GM13976 (cell line): ENCODE results near the gene ITGA6.

Experiments used
- DNase-seq: peaks from one replicate; pipeline ENCODE4 v3.0.0; 2012; ENCODE audit warnings: low spot score
- CTCF ChIP-seq: IDR thresholded peaks from 2 replicates; pipeline ENCODE4 v1.5.1; 2012; ENCODE audit warnings: borderline replicate concordance, mild to moderate bottlenecking; ENCODE audit not compliant: insufficient read depth; ENCODE audit errors: extremely low read depth, missing control alignments, control extremely low read depth
- in situ Hi-C: fragments of 300-500 bp; cut with MboI; formaldehyde crosslinking; loops from one replicate; pipeline ENCODE4 v1.12.0; 2022; ENCODE audit warnings: low sequenced_read_pairs, mixed read lengths, inconsistent platforms; ENCODE audit not compliant: unreplicated experiment

Gene ITGA6

GRCh38 chr2:172465417-172466334, 38.3 kb downstream of the ITGA6 start:
- DNase-seq: peak; percentile 63
- in situ Hi-C loops: loop anchor here (10.0 to 25.0 kb wide), 3 partner anchors 301 to 853 kb away; no protein-coding TSS in a partner anchor
- TF ChIP-seq CTCF: peak; percentile 79

GRCh38 chr2:172467382-172467781, 40.0 kb downstream of the ITGA6 start:
- peak; percentile 17 for TF ChIP-seq CTCF
- in situ Hi-C loops: loop anchor here (10.0 to 25.0 kb wide), 3 partner anchors 303 to 855 kb away; no protein-coding TSS in a partner anchor
- no peak for DNase-seq

- in situ Hi-C loops: loop anchor here (25.0 kb wide), 2 partner anchors 759 to 859 kb away; no protein-coding TSS in a partner anchor
- no peak for DNase-seq
- TF ChIP-seq CTCF: no peak
Observed at GRCh38 chr2:172470958-172471922, 43.9 kb downstream of the ITGA6 start.

- in situ Hi-C loops: loop anchor here (25.0 kb wide), 2 partner anchors 760 to 860 kb away; no protein-coding TSS in a partner anchor
- TF ChIP-seq CTCF: no peak
- no peak for DNase-seq
Observed at GRCh38 chr2:172472446-172473033, 45.2 kb downstream of the ITGA6 start.

GRCh38 chr2:172473167-172473566, 45.8 kb downstream of the ITGA6 start:
- no peak for TF ChIP-seq CTCF
- in situ Hi-C loops: loop anchor here (25.0 kb wide), 2 partner anchors 761 to 861 kb away; no protein-coding TSS in a partner anchor
- no peak for DNase-seq

- DNase-seq: no peak
- no peak for TF ChIP-seq CTCF
- in situ Hi-C loops: no loop called here
Observed at GRCh38 chr2:172478353-172478752, 51.0 kb downstream of the ITGA6 start.
